HepG2 (cell line): Measurements from ENCODE around the gene NEK8. TPM values are rescaled to one million over a fixed set of nuclear protein-coding genes. Genes with fewer than 3 reads are reported as not detected.

Source experiments
- JUND ChIP-seq: sonication (generic); formaldehyde crosslinking; IDR thresholded peaks from 2 replicates; pipeline ENCODE4 v1.8.0; 2022; ENCODE audit warnings: mild to moderate bottlenecking, missing genetic modification reagents
- POLR2A ChIP-seq, 2 experiments: IDR thresholded peaks; 2 replicates each; pipeline ENCODE4 v1.6.1; 2011; ENCODE audit warnings: low read depth in 2 of 2, low read length in 2 of 2, mild to moderate bottlenecking in 1 of 2, moderate library complexity in 1 of 2; ENCODE audit not compliant: insufficient read depth in 1 of 2
- RAD21 ChIP-seq: fragments of 450-650 bp; formaldehyde crosslinking; IDR thresholded peaks from 2 replicates; pipeline ENCODE4 v1.5.0; 2020; ENCODE audit warnings: mild to moderate bottlenecking
- SIN3A ChIP-seq: IDR thresholded peaks from 2 replicates; pipeline ENCODE4 v1.6.1; 2011; ENCODE audit warnings: low read depth, mild to moderate bottlenecking, control low read depth, low read length, borderline replicate concordance
- ZNF430 ChIP-seq: sonication (generic); formaldehyde crosslinking; IDR thresholded peaks from 2 replicates; pipeline ENCODE4 v1.9.0; 2021; ENCODE audit warnings: mild to moderate bottlenecking, missing genetic modification reagents
- polyA plus RNA-seq, 8 experiments: library from polyadenylated mRNA; depleted of rRNA in 3 of 8; stranded (reverse) in 7 of 8; unstranded in 1 of 8; fragments of >200 nt; fragmentation: Illumina TruSeq in 4 of 8; extraction: Trizol in 4 of 8; gene quantifications; 2 replicates each; pipeline versions ENCODE4 v1.2.1 to v1.2.3, GENCODE V29; 2011 to 2016; ENCODE audit warnings: low read depth in 4 of 8, missing spikeins in 1 of 8, mixed read lengths in 1 of 8; ENCODE audit not compliant: insufficient read depth in 1 of 8
- total RNA-seq, 5 experiments: library from RNA; depleted of rRNA; stranded (reverse); fragments of >200 nt; fragmentation: Illumina TruSeq; extraction: Trizol; gene quantifications; 2 replicates each; pipeline ENCODE4 v1.2.3, GENCODE V29; 2016; ENCODE audit warnings: low read depth in 1 of 5
- TF ChIP-seq, protein P1 (sequence below): sonication (generic); formaldehyde crosslinking; conservative IDR thresholded peaks from 2 replicates; pipeline ENCODE4 v1.4.0; 2020; ENCODE audit warnings: mild to moderate bottlenecking, missing genetic modification reagents, moderate library complexity
- TF ChIP-seq, protein P2 (sequence below): sonication (generic); formaldehyde crosslinking; IDR thresholded peaks from 2 replicates; pipeline ENCODE4 v1.4.0; 2020; ENCODE audit warnings: mild to moderate bottlenecking, missing genetic modification reagents
- TF ChIP-seq, protein P3 (sequence below): sonication (generic); formaldehyde crosslinking; IDR thresholded peaks from 2 replicates; pipeline ENCODE4 v1.5.0; 2020; ENCODE audit warnings: mild to moderate bottlenecking, missing genetic modification reagents, borderline replicate concordance

The NEK8 gene
- total and polyA plus RNA-seq, 2 of the 13 experiments (the other 11 are each of a cell fraction or from before 2014, with no cell fraction given) = 5.8 to 13.5 TPM

DNA sequence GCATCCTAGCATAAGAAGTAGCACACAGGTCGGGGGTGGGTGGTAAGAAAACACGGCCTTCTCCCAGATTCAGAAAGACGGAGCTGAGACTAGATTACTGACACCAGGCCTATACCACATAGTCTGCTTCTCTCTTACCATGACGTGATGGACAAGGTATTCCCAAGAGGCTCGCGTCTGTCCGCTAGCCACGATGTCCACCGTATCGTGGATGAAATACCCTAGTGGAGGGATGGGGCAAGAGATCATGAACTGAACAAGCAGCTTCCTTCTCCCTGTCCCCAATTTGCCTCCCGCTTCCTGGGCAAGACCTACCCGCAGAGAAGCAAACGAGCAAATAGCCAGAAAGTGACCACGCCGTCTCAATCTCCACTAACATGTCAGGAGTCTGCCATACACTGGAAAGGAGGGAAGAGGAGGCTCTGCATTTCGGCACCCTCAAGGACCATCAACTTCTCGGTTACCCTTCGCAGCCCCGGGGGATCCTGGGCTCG, 3.4 kb upstream of the NEK8 start (continued):
- TF ChIP-seq, protein P1, sequence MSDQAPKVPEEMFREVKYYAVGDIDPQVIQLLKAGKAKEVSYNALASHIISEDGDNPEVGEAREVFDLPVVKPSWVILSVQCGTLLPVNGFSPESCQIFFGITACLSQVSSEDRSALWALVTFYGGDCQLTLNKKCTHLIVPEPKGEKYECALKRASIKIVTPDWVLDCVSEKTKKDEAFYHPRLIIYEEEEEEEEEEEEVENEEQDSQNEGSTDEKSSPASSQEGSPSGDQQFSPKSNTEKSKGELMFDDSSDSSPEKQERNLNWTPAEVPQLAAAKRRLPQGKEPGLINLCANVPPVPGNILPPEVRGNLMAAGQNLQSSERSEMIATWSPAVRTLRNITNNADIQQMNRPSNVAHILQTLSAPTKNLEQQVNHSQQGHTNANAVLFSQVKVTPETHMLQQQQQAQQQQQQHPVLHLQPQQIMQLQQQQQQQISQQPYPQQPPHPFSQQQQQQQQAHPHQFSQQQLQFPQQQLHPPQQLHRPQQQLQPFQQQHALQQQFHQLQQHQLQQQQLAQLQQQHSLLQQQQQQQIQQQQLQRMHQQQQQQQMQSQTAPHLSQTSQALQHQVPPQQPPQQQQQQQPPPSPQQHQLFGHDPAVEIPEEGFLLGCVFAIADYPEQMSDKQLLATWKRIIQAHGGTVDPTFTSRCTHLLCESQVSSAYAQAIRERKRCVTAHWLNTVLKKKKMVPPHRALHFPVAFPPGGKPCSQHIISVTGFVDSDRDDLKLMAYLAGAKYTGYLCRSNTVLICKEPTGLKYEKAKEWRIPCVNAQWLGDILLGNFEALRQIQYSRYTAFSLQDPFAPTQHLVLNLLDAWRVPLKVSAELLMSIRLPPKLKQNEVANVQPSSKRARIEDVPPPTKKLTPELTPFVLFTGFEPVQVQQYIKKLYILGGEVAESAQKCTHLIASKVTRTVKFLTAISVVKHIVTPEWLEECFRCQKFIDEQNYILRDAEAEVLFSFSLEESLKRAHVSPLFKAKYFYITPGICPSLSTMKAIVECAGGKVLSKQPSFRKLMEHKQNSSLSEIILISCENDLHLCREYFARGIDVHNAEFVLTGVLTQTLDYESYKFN (CRISPR knock-in tag) = no peak
- TF ChIP-seq POLR2A (IDR thresholded peaks at IDR 0.05; ENCODE audit: insufficient read depth in 1 of 2, low read depth in 2 of 2, low read length in 2 of 2) (peak; percentile 65 to 80; a peak in 3 of 4 replicates), SIN3A (0 out of 2 replicates have a peak, but pooled peaks have one; percentile 29), JUND (CRISPR knock-in tag) (peak; percentile 39; the same call in 1 of the 2 replicates), ZNF430 (CRISPR knock-in tag) (peak; percentile 36; the same call in 1 of the 2 replicates), RAD21 (CRISPR knock-in tag) (no peak; the same call in 1 of the 2 replicates)
- TF ChIP-seq, protein P2, sequence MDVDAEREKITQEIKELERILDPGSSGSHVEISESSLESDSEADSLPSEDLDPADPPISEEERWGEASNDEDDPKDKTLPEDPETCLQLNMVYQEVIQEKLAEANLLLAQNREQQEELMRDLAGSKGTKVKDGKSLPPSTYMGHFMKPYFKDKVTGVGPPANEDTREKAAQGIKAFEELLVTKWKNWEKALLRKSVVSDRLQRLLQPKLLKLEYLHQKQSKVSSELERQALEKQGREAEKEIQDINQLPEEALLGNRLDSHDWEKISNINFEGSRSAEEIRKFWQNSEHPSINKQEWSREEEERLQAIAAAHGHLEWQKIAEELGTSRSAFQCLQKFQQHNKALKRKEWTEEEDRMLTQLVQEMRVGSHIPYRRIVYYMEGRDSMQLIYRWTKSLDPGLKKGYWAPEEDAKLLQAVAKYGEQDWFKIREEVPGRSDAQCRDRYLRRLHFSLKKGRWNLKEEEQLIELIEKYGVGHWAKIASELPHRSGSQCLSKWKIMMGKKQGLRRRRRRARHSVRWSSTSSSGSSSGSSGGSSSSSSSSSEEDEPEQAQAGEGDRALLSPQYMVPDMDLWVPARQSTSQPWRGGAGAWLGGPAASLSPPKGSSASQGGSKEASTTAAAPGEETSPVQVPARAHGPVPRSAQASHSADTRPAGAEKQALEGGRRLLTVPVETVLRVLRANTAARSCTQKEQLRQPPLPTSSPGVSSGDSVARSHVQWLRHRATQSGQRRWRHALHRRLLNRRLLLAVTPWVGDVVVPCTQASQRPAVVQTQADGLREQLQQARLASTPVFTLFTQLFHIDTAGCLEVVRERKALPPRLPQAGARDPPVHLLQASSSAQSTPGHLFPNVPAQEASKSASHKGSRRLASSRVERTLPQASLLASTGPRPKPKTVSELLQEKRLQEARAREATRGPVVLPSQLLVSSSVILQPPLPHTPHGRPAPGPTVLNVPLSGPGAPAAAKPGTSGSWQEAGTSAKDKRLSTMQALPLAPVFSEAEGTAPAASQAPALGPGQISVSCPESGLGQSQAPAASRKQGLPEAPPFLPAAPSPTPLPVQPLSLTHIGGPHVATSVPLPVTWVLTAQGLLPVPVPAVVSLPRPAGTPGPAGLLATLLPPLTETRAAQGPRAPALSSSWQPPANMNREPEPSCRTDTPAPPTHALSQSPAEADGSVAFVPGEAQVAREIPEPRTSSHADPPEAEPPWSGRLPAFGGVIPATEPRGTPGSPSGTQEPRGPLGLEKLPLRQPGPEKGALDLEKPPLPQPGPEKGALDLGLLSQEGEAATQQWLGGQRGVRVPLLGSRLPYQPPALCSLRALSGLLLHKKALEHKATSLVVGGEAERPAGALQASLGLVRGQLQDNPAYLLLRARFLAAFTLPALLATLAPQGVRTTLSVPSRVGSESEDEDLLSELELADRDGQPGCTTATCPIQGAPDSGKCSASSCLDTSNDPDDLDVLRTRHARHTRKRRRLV = peak; percentile 45; the same call in 1 of the 2 replicates
- TF ChIP-seq, protein P3, sequence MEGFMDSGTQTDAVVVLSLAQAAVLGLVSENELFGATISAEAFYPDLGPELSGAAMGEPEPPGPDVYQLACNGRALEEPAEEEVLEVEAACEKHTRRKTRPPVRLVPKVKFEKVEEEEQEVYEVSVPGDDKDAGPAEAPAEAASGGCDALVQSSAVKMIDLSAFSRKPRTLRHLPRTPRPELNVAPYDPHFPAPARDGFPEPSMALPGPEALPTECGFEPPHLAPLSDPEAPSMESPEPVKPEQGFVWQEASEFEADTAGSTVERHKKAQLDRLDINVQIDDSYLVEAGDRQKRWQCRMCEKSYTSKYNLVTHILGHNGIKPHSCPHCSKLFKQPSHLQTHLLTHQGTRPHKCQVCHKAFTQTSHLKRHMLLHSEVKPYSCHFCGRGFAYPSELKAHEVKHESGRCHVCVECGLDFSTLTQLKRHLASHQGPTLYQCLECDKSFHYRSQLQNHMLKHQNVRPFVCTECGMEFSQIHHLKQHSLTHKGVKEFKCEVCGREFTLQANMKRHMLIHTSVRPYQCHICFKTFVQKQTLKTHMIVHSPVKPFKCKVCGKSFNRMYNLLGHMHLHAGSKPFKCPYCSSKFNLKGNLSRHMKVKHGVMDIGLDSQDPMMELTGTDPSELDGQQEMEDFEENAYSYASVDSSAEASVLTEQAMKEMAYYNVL (CRISPR knock-in tag) = peak; percentile 25; the same call in 1 of the 2 replicates
- TF ChIP-seq, all 625 proteins: peak for 64
